IMR-90 (cell line): ENCODE data around the gene GNAI3.

Experiments used
- BHLHE40 ChIP-seq: fragments of 150-350 bp; IDR thresholded peaks from 2 replicates; pipeline ENCODE4 v1.6.1; 2016; ENCODE audit warnings: mild to moderate bottlenecking, low read depth, low read length
- CEBPB ChIP-seq: IDR thresholded peaks from 2 replicates; pipeline ENCODE4 v1.6.1; 2012; ENCODE audit warnings: low read depth, low read length, improper control_type of control experiment
- CHD1 ChIP-seq: IDR thresholded peaks from 2 replicates; pipeline ENCODE4 v1.6.1; 2012; ENCODE audit warnings: low read depth, low read length, improper control_type of control experiment
- MAFK ChIP-seq: IDR thresholded peaks from 2 replicates; pipeline ENCODE4 v1.6.1; 2012; ENCODE audit warnings: low read depth, low read length, improper control_type of control experiment
- MAZ ChIP-seq: IDR thresholded peaks from 2 replicates; pipeline ENCODE4 v1.6.1; 2012; ENCODE audit warnings: low read depth, mild to moderate bottlenecking, low read length, improper control_type of control experiment, moderate library complexity, borderline replicate concordance
- POLR2A ChIP-seq: IDR thresholded peaks from 2 replicates; pipeline ENCODE4 v1.6.1; 2012; ENCODE audit warnings: mild to moderate bottlenecking, low read depth, low read length
- RAD21 ChIP-seq: IDR thresholded peaks from 2 replicates; pipeline ENCODE4 v1.6.1; 2012; ENCODE audit warnings: low read length, improper control_type of control experiment
- RCOR1 ChIP-seq: IDR thresholded peaks from 2 replicates; pipeline ENCODE4 v1.6.1; 2012; ENCODE audit warnings: mild to moderate bottlenecking, low read length, improper control_type of control experiment; ENCODE audit not compliant: insufficient replicate concordance
- RFX5 ChIP-seq: IDR thresholded peaks from 2 replicates; pipeline ENCODE4 v1.8.0; 2012; ENCODE audit warnings: low read depth, mild to moderate bottlenecking, low read length, moderate library complexity
- SMC3 ChIP-seq: fragments of 150-350 bp; IDR thresholded peaks from 2 replicates; pipeline ENCODE4 v1.6.1; 2016; ENCODE audit warnings: low read depth, mild to moderate bottlenecking, antibody characterized with exemption, low read length, moderate library complexity
- TF ChIP-seq, protein P1 (sequence below): conservative IDR thresholded peaks from 2 replicates; pipeline ENCODE4 v1.5.1; 2012; ENCODE audit warnings: mild to moderate bottlenecking, low read depth, low read length, improper control_type of control experiment
- TF ChIP-seq, protein P2 (sequence below): fragments of 150-350 bp; IDR thresholded peaks from 2 replicates; pipeline ENCODE4 v1.6.1; 2016; ENCODE audit warnings: low read depth, mild to moderate bottlenecking, low read length, moderate library complexity, borderline replicate concordance

DNA sequence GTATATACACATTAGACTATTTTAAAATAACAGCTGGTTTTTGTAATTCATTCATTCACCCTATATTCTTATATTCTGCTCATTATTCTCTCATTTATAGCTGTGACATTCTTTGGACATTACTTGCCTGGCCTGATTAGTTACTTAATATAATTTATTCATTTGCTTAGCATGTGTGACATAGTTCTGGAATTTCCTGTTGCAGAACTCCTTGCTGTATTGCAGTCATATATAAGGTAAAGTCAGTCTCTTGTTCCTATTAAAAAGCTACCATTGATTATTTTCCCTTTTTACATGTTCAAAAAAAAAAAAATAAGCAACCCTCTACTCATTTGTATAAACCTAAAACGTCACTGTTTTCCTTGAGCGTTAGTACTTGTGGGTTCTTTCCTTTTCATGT, 47.1 kb downstream of the GNAI3 start:
- TF ChIP-seq, protein P1, sequence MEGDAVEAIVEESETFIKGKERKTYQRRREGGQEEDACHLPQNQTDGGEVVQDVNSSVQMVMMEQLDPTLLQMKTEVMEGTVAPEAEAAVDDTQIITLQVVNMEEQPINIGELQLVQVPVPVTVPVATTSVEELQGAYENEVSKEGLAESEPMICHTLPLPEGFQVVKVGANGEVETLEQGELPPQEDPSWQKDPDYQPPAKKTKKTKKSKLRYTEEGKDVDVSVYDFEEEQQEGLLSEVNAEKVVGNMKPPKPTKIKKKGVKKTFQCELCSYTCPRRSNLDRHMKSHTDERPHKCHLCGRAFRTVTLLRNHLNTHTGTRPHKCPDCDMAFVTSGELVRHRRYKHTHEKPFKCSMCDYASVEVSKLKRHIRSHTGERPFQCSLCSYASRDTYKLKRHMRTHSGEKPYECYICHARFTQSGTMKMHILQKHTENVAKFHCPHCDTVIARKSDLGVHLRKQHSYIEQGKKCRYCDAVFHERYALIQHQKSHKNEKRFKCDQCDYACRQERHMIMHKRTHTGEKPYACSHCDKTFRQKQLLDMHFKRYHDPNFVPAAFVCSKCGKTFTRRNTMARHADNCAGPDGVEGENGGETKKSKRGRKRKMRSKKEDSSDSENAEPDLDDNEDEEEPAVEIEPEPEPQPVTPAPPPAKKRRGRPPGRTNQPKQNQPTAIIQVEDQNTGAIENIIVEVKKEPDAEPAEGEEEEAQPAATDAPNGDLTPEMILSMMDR = no peak
- TF ChIP-seq RFX5 (no peak), BHLHE40 (no peak), CHD1 (no peak), SMC3 (no peak), MAZ (no peak), CEBPB (peak; percentile 80), POLR2A (no peak), MAFK (no peak), RAD21 (no peak), RCOR1 (no peak)
- TF ChIP-seq, protein P2, sequence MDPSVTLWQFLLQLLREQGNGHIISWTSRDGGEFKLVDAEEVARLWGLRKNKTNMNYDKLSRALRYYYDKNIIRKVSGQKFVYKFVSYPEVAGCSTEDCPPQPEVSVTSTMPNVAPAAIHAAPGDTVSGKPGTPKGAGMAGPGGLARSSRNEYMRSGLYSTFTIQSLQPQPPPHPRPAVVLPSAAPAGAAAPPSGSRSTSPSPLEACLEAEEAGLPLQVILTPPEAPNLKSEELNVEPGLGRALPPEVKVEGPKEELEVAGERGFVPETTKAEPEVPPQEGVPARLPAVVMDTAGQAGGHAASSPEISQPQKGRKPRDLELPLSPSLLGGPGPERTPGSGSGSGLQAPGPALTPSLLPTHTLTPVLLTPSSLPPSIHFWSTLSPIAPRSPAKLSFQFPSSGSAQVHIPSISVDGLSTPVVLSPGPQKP = no peak
